Nephron (organoid): ENCODE results near the gene MAML2.

ENCODE experiments used
- H3K27ac Mint-ChIP-seq, 3 experiments: 2 replicates each; pipeline ENCODE4 v1.8.0; 2020; ENCODE audit warnings: mixed read lengths in 3 of 3, mild to moderate bottlenecking in 2 of 3, moderate library complexity in 1 of 3
- H3K27me3 Mint-ChIP-seq: 2 replicates; pipeline ENCODE4 v1.8.0; 2021; ENCODE audit warnings: low read depth, mild to moderate bottlenecking, moderate library complexity, mixed read lengths
- H3K36me3 Mint-ChIP-seq: 2 replicates; pipeline ENCODE4 v1.8.0; 2020; ENCODE audit warnings: low read depth, mixed read lengths
- H3K4me1 Mint-ChIP-seq: 2 replicates; pipeline ENCODE4 v1.8.0; 2020; ENCODE audit warnings: mixed read lengths
- H3K4me3 Mint-ChIP-seq, 3 experiments: 2 replicates each; pipeline ENCODE4 v1.8.0; 2020; ENCODE audit warnings: mild to moderate bottlenecking in 3 of 3, mixed read lengths in 3 of 3, moderate library complexity in 2 of 3
- H3K9me3 Mint-ChIP-seq: 2 replicates; pipeline ENCODE4 v1.8.0; 2020; ENCODE audit warnings: mixed read lengths
- CTCF ChIP-seq, 3 experiments: fragments of 200-600 bp; sonication (generic); IDR thresholded peaks; one replicate each; pipeline ENCODE4 v1.5.0; 2021; ENCODE audit warnings: antibody characterized with exemption in 3 of 3; ENCODE audit not compliant: unreplicated experiment in 3 of 3

The MAML2 gene

GRCh38 chr11:96055706-96056387 is 287.1 kb downstream of the MAML2 start:
- no peak for TF ChIP-seq CTCF (IDR thresholded peaks at IDR 0.05; ENCODE audit: unreplicated experiment in 3 of 3)
- no peaks in the 10 kb centered on the region for H3K27me3 Mint-ChIP-seq
- H3K27ac Mint-ChIP-seq, result peak overlapping the region; percentile 67 to 95 (median 87)
- H3K9me3 Mint-ChIP-seq, result no peaks in the 10 kb centered on the region
- H3K4me3 Mint-ChIP-seq, result no peak overlapping the region
- no peaks in the 10 kb centered on the region for H3K36me3 Mint-ChIP-seq
- H3K4me1 Mint-ChIP-seq, result peaks cover 45% of the 10 kb centered on the region

GRCh38 chr11:96054870-96055705 is 287.9 kb downstream of the MAML2 start:
- TF ChIP-seq CTCF (IDR thresholded peaks at IDR 0.05; ENCODE audit: unreplicated experiment in 3 of 3), result peak; percentile 57 to 72 (median 68)
- Mint-ChIP-seq H3K4me3 (no peak overlapping the region), H3K9me3 (no peaks in the 10 kb centered on the region), H3K36me3 (no peaks in the 10 kb centered on the region), H3K27ac (peak overlapping the region; percentile 67 to 95 (median 87)), H3K27me3 (no peaks in the 10 kb centered on the region), H3K4me1 (peaks cover 47% of the 10 kb centered on the region)

- Mint-ChIP-seq H3K36me3 (no peaks in the 10 kb centered on the region), H3K27me3 (no peaks in the 10 kb centered on the region), H3K4me1 (peaks cover 50% of the 10 kb centered on the region), H3K27ac (peak overlapping the region; percentile 52 to 87 (median 74)), H3K9me3 (no peaks in the 10 kb centered on the region), H3K4me3 (no peak overlapping the region)
- TF ChIP-seq CTCF (IDR thresholded peaks at IDR 0.05; ENCODE audit: unreplicated experiment in 3 of 3), result no peak
Observed at GRCh38 chr11:96052921-96053651, 289.9 kb downstream of the MAML2 start.

- Mint-ChIP-seq H3K4me1 (peaks cover 50% of the 10 kb centered on the region), H3K4me3 (no peak overlapping the region), H3K27me3 (no peaks in the 10 kb centered on the region), H3K27ac (peak overlapping the region in 2 of 3 experiments; percentile 25 to 27), H3K36me3 (no peaks in the 10 kb centered on the region), H3K9me3 (no peaks in the 10 kb centered on the region)
- no peak for TF ChIP-seq CTCF (IDR thresholded peaks at IDR 0.05; ENCODE audit: unreplicated experiment in 3 of 3)
Observed at GRCh38 chr11:96051820-96052219, 291.2 kb downstream of the MAML2 start.

- Mint-ChIP-seq H3K9me3 (no peaks in the 10 kb centered on the region), H3K27me3 (no peaks in the 10 kb centered on the region), H3K27ac (peak overlapping the region; percentile 66 to 85 (median 70)), H3K4me1 (peaks cover 61% of the 10 kb centered on the region), H3K4me3 (no peak overlapping the region), H3K36me3 (no peaks in the 10 kb centered on the region)
- TF ChIP-seq CTCF (IDR thresholded peaks at IDR 0.05; ENCODE audit: unreplicated experiment in 3 of 3), result no peak
Observed at GRCh38 chr11:96050435-96051182, 292.4 kb downstream of the MAML2 start.
